ENCODE data around the gene KRTAP4-5.

- TF ChIP-seq SIN3A (IDR thresholded peaks at IDR 0.05; ENCODE audit: borderline replicate concordance, insufficient read depth, low read length): no peak
- TF ChIP-seq POLR2AphosphoS5 (IDR thresholded peaks at IDR 0.05; ENCODE audit: low read depth, low read length): no peak
- no peak for TF ChIP-seq TAF1 (IDR thresholded peaks at IDR 0.05; ENCODE audit: borderline replicate concordance, insufficient read depth, low read length)
- TF ChIP-seq, protein P1, sequence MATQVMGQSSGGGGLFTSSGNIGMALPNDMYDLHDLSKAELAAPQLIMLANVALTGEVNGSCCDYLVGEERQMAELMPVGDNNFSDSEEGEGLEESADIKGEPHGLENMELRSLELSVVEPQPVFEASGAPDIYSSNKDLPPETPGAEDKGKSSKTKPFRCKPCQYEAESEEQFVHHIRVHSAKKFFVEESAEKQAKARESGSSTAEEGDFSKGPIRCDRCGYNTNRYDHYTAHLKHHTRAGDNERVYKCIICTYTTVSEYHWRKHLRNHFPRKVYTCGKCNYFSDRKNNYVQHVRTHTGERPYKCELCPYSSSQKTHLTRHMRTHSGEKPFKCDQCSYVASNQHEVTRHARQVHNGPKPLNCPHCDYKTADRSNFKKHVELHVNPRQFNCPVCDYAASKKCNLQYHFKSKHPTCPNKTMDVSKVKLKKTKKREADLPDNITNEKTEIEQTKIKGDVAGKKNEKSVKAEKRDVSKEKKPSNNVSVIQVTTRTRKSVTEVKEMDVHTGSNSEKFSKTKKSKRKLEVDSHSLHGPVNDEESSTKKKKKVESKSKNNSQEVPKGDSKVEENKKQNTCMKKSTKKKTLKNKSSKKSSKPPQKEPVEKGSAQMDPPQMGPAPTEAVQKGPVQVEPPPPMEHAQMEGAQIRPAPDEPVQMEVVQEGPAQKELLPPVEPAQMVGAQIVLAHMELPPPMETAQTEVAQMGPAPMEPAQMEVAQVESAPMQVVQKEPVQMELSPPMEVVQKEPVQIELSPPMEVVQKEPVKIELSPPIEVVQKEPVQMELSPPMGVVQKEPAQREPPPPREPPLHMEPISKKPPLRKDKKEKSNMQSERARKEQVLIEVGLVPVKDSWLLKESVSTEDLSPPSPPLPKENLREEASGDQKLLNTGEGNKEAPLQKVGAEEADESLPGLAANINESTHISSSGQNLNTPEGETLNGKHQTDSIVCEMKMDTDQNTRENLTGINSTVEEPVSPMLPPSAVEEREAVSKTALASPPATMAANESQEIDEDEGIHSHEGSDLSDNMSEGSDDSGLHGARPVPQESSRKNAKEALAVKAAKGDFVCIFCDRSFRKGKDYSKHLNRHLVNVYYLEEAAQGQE (IDR thresholded peaks at IDR 0.05; ENCODE audit: insufficient read depth in 1 of 2, low read depth in 2 of 2, low read length in 2 of 2): no peak
- TF ChIP-seq FOXP2 (optimal IDR thresholded peaks at IDR 0.05; ENCODE audit: borderline replicate concordance, extremely low read depth, extremely low read length, insufficient read depth): no peak
Measured at GRCh38 chr17:41141361-41141760, 8.3 kb downstream of the KRTAP4-5 start.

Measured in PFSK-1 (cell line).